Esophagus squamous epithelium (tissue), 4 donors: ENCODE measurements around the gene MAT2A.

ENCODE experiments used
- CTCF ChIP-seq, 6 experiments: fragments of 450-650 bp in 4 of 6; fragments of 200-600 bp in 2 of 6; sonication (generic) in 2 of 6; IDR thresholded peaks; one replicate each; pipeline ENCODE4 v1.5.1; 2016 to 2019; ENCODE audit warnings: antibody characterized with exemption in 6 of 6, mild to moderate bottlenecking in 4 of 6, moderate library complexity in 4 of 6
- POLR2A ChIP-seq, 4 donors: fragments of 450-650 bp; IDR thresholded peaks; one replicate each; pipeline ENCODE4 v1.6.1; 2017; ENCODE audit warnings: antibody characterized with exemption in 4 of 4, mild to moderate bottlenecking in 4 of 4, moderate library complexity in 3 of 4

GRCh38 chr2:85503851-85504777 lies 34.9 kb upstream of the MAT2A start:
- TF ChIP-seq POLR2A (IDR thresholded peaks at IDR 0.05): no peak
- TF ChIP-seq CTCF (IDR thresholded peaks at IDR 0.05): no peak
